Panc1 (cell line): ENCODE results near the gene OSBP2. TPM values are rescaled to one million over a fixed set of nuclear protein-coding genes. Genes with fewer than 3 reads are reported as not detected.

Experiments
- ATAC-seq: fragments of 200-7000 bp; cut with Tn5 transposase; 2 replicates; pipeline ENCODE4 v1.9.1; 2020; ENCODE audit warnings: mild to moderate bottlenecking, moderate library complexity
- BruUV-seq: library from RNA; stranded (reverse); fragments of 400-500 nt; replicated peaks from 2 replicates; lab custom pipeline; 2021; lab: Mats Ljungman, UMichigan
- CTCF ChIA-PET: fragments of 300-600 bp; sonication (Branson Sonifier 250); formaldehyde crosslinking; loops from one replicate; lab custom pipeline; 2022; ENCODE audit warnings: antibody characterized with exemption; lab: Charles Lee
- POLR2A ChIA-PET: fragments of 300-600 bp; sonication (Branson Sonifier 250); formaldehyde crosslinking; loops from one replicate; lab custom pipeline; 2022; ENCODE audit warnings: antibody characterized with exemption; lab: Charles Lee
- DNase-seq: peaks from one replicate; pipeline ENCODE4 v3.0.0-alpha.2; 2010; ENCODE audit warnings: low read depth, low spot score
- H3K27ac ChIP-seq: 2 replicates; pipeline ENCODE4 v1.5.1; 2011; ENCODE audit warnings: mild to moderate bottlenecking, low read length, inconsistent platforms
- H3K27me3 ChIP-seq: fragments of 200-500 bp; sonication (Bioruptor generic); 2 replicates; pipeline ENCODE4 v1.6.0; 2014; ENCODE audit warnings: low read length, inconsistent platforms; ENCODE audit not compliant: control insufficient read depth, insufficient read depth
- H3K36me3 ChIP-seq: fragments of 200-500 bp; sonication (Bioruptor generic); 2 replicates; pipeline ENCODE4 v1.5.1; 2014; ENCODE audit warnings: inconsistent platforms, mild to moderate bottlenecking, low read length, moderate library complexity; ENCODE audit not compliant: control insufficient read depth, insufficient read depth
- H3K4me1 ChIP-seq: 2 replicates; pipeline ENCODE4 v1.5.1; 2011; ENCODE audit warnings: inconsistent platforms, mild to moderate bottlenecking, low read length, moderate library complexity; ENCODE audit not compliant: control insufficient read depth, insufficient read depth
- H3K4me3 ChIP-seq, 2 experiments: 2 replicates each; pipeline ENCODE4 v1.5.1; 2011 to 2012; ENCODE audit warnings: low read depth in 2 of 2, low read length in 2 of 2, mild to moderate bottlenecking in 2 of 2, inconsistent platforms in 1 of 2, moderate library complexity in 1 of 2
- H3K9me3 ChIP-seq: fragments of 200-500 bp; sonication (Bioruptor generic); 2 replicates; pipeline ENCODE4 v1.5.1; 2014; ENCODE audit warnings: low read depth, mild to moderate bottlenecking, inconsistent platforms, low read length, moderate library complexity; ENCODE audit not compliant: control insufficient read depth, insufficient read depth
- CTCF ChIP-seq: fragments of 450-650 bp; IDR thresholded peaks from 2 replicates; pipeline ENCODE4 v1.5.1; 2017; ENCODE audit warnings: mild to moderate bottlenecking
- POLR2AphosphoS5 ChIP-seq: IDR thresholded peaks from 2 replicates; pipeline ENCODE4 v1.6.1; 2012; ENCODE audit warnings: mild to moderate bottlenecking, low read depth, low read length, moderate library complexity
- REST ChIP-seq, 2 experiments: IDR thresholded peaks; 2 replicates each; pipeline ENCODE4 v1.6.1; 2011 to 2012; ENCODE audit warnings: low read depth in 2 of 2, control low read depth in 1 of 2, low read length in 1 of 2, mild to moderate bottlenecking in 1 of 2, moderate library complexity in 1 of 2; ENCODE audit not compliant: insufficient read depth in 1 of 2
- SIN3A ChIP-seq: IDR thresholded peaks from 2 replicates; pipeline ENCODE4 v1.6.1; 2012; ENCODE audit warnings: low read depth, mild to moderate bottlenecking, low read length, moderate library complexity, borderline replicate concordance; ENCODE audit not compliant: insufficient read depth
- TCF7L2 ChIP-seq: IDR thresholded peaks from 2 replicates; pipeline ENCODE4 v1.6.1; 2011; ENCODE audit warnings: mild to moderate bottlenecking, low read depth, low read length, inconsistent platforms
- in situ Hi-C: cut with HindIII; loops from 2 replicates; pipeline ENCODE4 v1.10.0; 2016; ENCODE audit warnings: low sequenced_read_pairs, low pct_unique_long_range_greater_than_20kb
- intact Hi-C: fragments of 100-400 bp; cut with micrococcal nuclease; formaldehyde crosslinking; loops from one replicate; pipeline ENCODE4 v1.10.0; 2022; ENCODE audit not compliant: unreplicated experiment
- total RNA-seq: library from RNA; stranded (reverse); gene quantifications from one replicate; pipeline ENCODE4 v1.2.1, GENCODE V29; 2021; ENCODE audit not compliant: unreplicated experiment

Gene OSBP2
- total RNA-seq, 1 experiment from 2014 or later = 4.7 TPM

- Histone ChIP-seq H3K9me3 (no peaks in the 10 kb centered on the region), H3K27ac (peak overlapping the region; percentile 86), H3K4me1 (0 out of 2 replicates have a peak, but pooled peaks cover 2% of the 10 kb centered on the region), H3K4me3 (peak overlapping the region; percentile 77 to 81), H3K36me3 (peaks cover under 1% of the 10 kb centered on the region; the same call in 1 of the 2 replicates), H3K27me3 (no peaks in the 10 kb centered on the region)
- POLR2A ChIA-PET = no interaction called here
- DNase-seq (no peak), ATAC-seq (peak; percentile 36)
- BruUV-seq = no TSS peak
- no peak for TF ChIP-seq REST (IDR thresholded peaks at IDR 0.05; ENCODE audit: insufficient read depth in 1 of 2, low read depth in 2 of 2, low read length in 1 of 2)
- no peak for TF ChIP-seq POLR2AphosphoS5
- TF ChIP-seq CTCF = no peak
- no peak for TF ChIP-seq TCF7L2
- TF ChIP-seq SIN3A = no peak
- CTCF ChIA-PET = interaction anchor here (1.2 kb wide), 1 partner anchor 34 kb away, joined by 3 read pairs; no protein-coding TSS in a partner anchor
- intact Hi-C loops = no loop called here
- in situ Hi-C loops = no loop called here
Observed at GRCh38 chr22:30668386-30668710, 26.3 kb upstream of the OSBP2 start.

- H3K27me3 ChIP-seq = no peaks in the 10 kb centered on the region
- H3K27ac ChIP-seq = no peak overlapping the region
- H3K4me3 ChIP-seq = no peak overlapping the region
- in situ Hi-C loops = no loop called here
- BruUV-seq = no TSS peak
- ChIA-PET POLR2A (no interaction called here), CTCF (interaction anchor here (0.7 kb wide), 1 partner anchor 11 kb away, joined by 3 read pairs; no protein-coding TSS in a partner anchor)
- DNase-seq (no peak), ATAC-seq (no peak)
- intact Hi-C loops = no loop called here
- no peaks in the 10 kb centered on the region; the same call in 1 of the 2 replicates for H3K36me3 ChIP-seq
- H3K4me1 ChIP-seq = 0 out of 2 replicates have a peak, but pooled peaks cover 2% of the 10 kb centered on the region
- H3K9me3 ChIP-seq = no peaks in the 10 kb centered on the region
- TF ChIP-seq POLR2AphosphoS5 (no peak), REST (IDR thresholded peaks at IDR 0.05; ENCODE audit: insufficient read depth in 1 of 2, low read depth in 2 of 2, low read length in 1 of 2) (no peak), CTCF (no peak), SIN3A (no peak), TCF7L2 (no peak)
Observed at GRCh38 chr22:30671071-30671470, 23.6 kb upstream of the OSBP2 start.
